ENCODE data around the gene LZTS3.
A peak's percentile ranks its signal among the peaks of the same experiment; 100 is the strongest.
"Not testable (repeated sequence)": the region's sequence is repeated elsewhere in the genome, so short reads cannot be mapped to it uniquely, and the experiment has no call there.

The LZTS3 gene

GRCh38 chr20:3156811-3157619, 16.3 kb downstream of the LZTS3 start:
- DNase-seq, result peak in 1 of 2 experiments; percentile 32

GRCh38 chr20:3152057-3152644, 21.2 kb downstream of the LZTS3 start:
- DNase-seq, result peak in 1 of 2 experiments; percentile 17

More at GRCh38 chr20:3156811-3157619, 16.3 kb downstream of the LZTS3 start:
- TF ChIP-seq POLR2A (IDR thresholded peaks at IDR 0.05; ENCODE audit: low read length) (no peak), GATA1 (IDR thresholded peaks at IDR 0.05; ENCODE audit: low read depth, low read length) (no peak)

DNA sequence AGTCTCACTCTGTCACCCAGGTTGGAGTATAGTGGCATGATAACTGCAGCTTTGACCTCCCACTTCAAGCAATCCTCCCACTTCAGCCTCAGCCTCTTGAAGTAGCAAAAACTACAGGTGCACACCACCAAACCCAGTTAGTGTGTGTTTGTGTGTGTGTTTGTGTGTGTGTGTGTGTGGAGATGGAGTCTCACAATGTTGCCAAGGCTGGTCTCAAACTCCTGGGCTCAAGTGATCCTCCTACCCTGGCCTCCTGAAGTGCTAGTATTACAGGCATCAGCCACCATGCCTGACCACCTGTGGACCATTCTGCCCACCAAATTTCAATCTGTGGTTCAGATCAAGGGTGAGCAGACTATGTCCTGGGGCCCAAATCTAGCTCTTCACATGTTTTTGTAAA, 22.4 kb downstream of the LZTS3 start:
- TF ChIP-seq GATA1 (IDR thresholded peaks at IDR 0.05; ENCODE audit: low read depth, low read length) (no peak), POLR2A (IDR thresholded peaks at IDR 0.05; ENCODE audit: low read length) (no peak)
- DNase-seq, result no peak

DNA sequence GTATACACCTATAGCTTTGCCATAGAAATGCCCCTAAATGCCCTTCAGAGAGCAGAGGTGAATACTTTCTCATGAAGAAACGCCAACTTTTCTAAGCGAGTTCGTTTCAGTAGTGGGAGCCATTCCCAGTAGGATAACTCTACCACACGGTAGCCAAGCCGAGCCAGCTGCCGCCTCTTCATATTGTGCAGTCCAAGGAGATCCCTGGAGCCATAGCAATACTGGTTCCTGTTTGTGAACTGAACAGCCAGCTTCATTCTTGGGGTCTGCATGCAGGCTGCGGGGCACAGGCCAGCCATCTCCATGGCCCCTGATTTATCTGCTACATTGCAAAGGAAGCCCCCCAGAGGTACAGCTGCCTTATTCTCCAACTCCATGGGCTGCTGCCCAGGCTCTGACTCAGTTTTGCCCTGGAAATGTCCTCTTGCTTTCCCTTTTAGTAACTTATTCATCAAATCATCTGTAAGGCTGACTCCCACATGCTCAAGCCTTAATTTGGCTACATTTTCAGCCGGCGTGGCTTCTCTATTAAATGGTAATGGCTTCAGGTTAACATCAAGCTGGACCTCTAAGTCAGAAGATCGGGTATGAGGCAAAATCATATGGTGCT, 26.5 kb downstream of the LZTS3 start:
- no peak for DNase-seq
- TF ChIP-seq POLR2A (IDR thresholded peaks at IDR 0.05; ENCODE audit: low read length) (no peak), GATA1 (IDR thresholded peaks at IDR 0.05; ENCODE audit: low read depth, low read length) (no peak)

GRCh38 chr20:3141757-3142156, 31.6 kb downstream of the LZTS3 start:
- DNase-seq, result no peak
- TF ChIP-seq GATA1 (IDR thresholded peaks at IDR 0.05; ENCODE audit: low read depth, low read length) (no peak), POLR2A (IDR thresholded peaks at IDR 0.05; ENCODE audit: low read length) (no peak)

- no peak for DNase-seq
- TF ChIP-seq GATA1 (IDR thresholded peaks at IDR 0.05; ENCODE audit: low read depth, low read length) (no peak), POLR2A (IDR thresholded peaks at IDR 0.05; ENCODE audit: low read length) (no peak)
These were observed 35.9 kb downstream of the LZTS3 start for GRCh38 chr20:3137492-3137891.

DNA sequence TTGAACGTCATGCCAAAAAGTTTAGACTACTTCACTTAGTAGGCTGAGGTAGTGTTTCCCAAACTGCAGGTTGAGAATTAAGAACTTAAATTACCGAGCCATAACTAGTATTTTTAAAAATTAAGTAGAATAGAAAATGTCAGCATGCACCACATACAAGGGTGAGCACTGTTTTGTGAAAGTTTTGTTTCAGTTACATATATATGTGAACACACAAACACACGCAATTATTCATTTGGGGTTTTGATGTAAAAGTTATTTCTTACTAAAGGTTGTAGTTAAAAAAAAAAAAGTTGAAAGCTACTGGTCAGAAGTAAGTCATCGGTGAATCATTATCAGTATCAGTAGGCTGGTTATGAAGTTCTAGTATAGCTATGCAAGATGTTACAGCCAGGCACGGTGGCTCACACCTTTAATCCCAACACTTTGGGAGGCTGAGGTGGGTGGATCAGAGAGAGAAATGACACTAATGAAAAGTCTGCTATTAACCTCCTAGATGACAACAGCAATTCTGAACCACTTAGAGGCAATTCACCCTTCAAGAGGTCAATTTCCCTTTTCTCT, 37.8 kb downstream of the LZTS3 start:
- DNase-seq, result no peak
- TF ChIP-seq GATA1 (IDR thresholded peaks at IDR 0.05; ENCODE audit: low read depth, low read length) (no peak), POLR2A (IDR thresholded peaks at IDR 0.05; ENCODE audit: low read length) (no peak)

GRCh38 chr20:3134151-3134550, 39.2 kb downstream of the LZTS3 start:
- no peak for TF ChIP-seq GATA1 (IDR thresholded peaks at IDR 0.05; ENCODE audit: low read depth, low read length)
- TF ChIP-seq POLR2A (IDR thresholded peaks at IDR 0.05; ENCODE audit: low read length), result no peak
- no peak for DNase-seq

- no peak for TF ChIP-seq GATA1 (IDR thresholded peaks at IDR 0.05; ENCODE audit: low read depth, low read length)
- no peak for TF ChIP-seq POLR2A (IDR thresholded peaks at IDR 0.05; ENCODE audit: low read length)
- DNase-seq, result no peak
These were observed 40.2 kb downstream of the LZTS3 start for GRCh38 chr20:3133155-3133554.

- no peak for DNase-seq
- TF ChIP-seq POLR2A (IDR thresholded peaks at IDR 0.05; ENCODE audit: low read length) (no peak), GATA1 (IDR thresholded peaks at IDR 0.05; ENCODE audit: low read depth, low read length) (no peak)
These were observed 43.2 kb downstream of the LZTS3 start for GRCh38 chr20:3130051-3130600.

DNA sequence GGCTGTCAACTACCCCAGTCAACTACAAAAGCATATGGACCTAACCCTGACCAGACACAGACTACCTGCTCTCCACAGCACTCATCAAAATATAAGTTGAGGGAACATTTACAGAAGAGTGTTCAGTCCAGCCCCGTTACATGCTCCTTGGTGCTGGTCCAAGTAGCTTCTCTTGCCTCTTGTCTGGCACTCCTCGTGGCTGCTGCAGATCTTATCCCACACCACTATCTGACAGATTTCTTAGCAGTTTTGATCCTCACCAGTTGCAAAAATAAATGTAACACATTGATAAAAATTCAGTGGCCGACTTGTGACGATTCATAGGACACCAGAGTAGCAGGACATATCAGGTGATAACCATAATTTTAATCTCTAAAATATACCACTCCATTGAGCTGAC, 44.3 kb downstream of the LZTS3 start:
- TF ChIP-seq GATA1 (IDR thresholded peaks at IDR 0.05; ENCODE audit: low read depth, low read length) (no peak), POLR2A (IDR thresholded peaks at IDR 0.05; ENCODE audit: low read length) (no peak)
- DNase-seq, result peak in 1 of 2 experiments; percentile 47

GRCh38 chr20:3128275-3128984, 44.9 kb downstream of the LZTS3 start:
- TF ChIP-seq POLR2A (IDR thresholded peaks at IDR 0.05; ENCODE audit: low read length), result no peak
- no peak for DNase-seq

DNA sequence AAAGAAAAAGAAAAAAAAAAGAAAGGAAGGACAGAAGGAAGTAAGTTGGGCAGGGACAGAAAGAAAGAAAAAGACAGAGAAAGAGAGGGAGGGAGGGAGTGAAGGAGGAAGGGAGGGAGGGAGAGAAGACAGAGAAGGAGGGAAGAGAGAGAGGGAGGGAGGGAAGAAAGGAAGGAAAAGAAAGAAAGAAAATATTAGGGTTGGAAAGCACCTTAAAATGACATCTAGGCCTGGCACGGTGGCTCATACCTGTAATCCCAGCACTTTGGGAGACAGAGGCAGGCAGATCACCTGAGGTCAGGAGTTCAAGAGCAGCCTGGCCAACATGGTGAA, 46.9 kb downstream of the LZTS3 start:
- TF ChIP-seq GATA1 (IDR thresholded peaks at IDR 0.05; ENCODE audit: low read depth, low read length) (no peak), POLR2A (IDR thresholded peaks at IDR 0.05; ENCODE audit: low read length) (no peak)

DNA sequence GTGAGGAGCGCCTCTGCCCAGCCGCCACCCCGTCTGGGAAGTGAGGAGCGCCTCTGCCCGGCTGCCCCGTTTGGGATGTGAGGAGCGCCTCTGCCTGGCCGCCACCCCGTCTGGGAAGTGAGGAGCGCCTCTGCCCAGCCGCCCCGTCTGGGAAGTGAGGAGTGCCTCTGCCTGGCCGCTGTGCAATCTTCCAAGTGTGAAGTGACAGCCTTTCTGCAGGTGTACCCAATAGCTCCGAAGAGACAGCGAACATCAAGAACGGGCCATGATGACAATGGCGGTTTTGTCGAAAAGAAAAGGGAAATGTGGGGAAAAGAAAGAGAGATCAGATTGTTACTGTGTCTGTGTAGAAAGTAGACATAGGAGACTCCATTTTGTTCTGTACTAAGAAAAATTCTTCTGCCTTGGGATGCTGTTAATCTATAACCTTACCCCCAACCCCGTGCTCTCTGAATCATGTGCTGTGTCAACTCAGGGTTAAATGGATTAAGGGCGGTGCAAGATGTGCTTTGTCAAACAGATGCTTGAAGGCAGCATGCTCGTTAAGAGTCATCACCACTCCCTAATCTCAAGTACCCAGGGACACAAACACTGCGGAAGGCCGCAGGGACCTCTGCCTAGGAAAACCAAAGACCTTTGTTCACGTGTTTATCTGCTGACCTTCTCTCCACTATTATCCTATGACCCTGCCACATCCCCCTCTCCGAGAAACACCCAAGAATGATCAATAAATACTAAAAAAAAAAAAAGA, 47.4 kb downstream of the LZTS3 start:
- DNase-seq, result not testable (repeated sequence)

More for the DNA sequence above, 46.9 kb downstream of the LZTS3 start:
- DNase-seq, result no peak

- DNase-seq, result not testable (repeated sequence)
These were observed 48.4 kb downstream of the LZTS3 start for GRCh38 chr20:3124773-3125560.

GRCh38 chr20:3124163-3124562, 49.2 kb downstream of the LZTS3 start:
- DNase-seq, result not testable (repeated sequence)

All from erythroblast (primary cell).